Fibroblast of skin of scalp (primary cell): Measurements from ENCODE around the gene PLA2G4D.

Experiments
- DNase-seq: peaks from one replicate; pipeline ENCODE4 v3.0.0-alpha.2; 2013

The PLA2G4D gene

GRCh38 chr15:42050484-42051255 lies 43.7 kb downstream of the PLA2G4D start:
- no peak for DNase-seq

GRCh38 chr15:42048821-42049200 lies 45.6 kb downstream of the PLA2G4D start:
- no peak for DNase-seq

- no peak for DNase-seq
Measured at GRCh38 chr15:42048080-42048820, 46.1 kb downstream of the PLA2G4D start.

- DNase-seq = no peak
Measured at GRCh38 chr15:42046597-42046996, 47.8 kb downstream of the PLA2G4D start.

GRCh38 chr15:42045211-42045615 lies 49.1 kb downstream of the PLA2G4D start:
- no peak for DNase-seq

GRCh38 chr15:42042602-42043400 lies 51.6 kb downstream of the PLA2G4D start:
- DNase-seq = no peak

- no peak for DNase-seq
Measured at GRCh38 chr15:42038401-42038800, 56.0 kb downstream of the PLA2G4D start.

GRCh38 chr15:42037656-42038055 lies 56.7 kb downstream of the PLA2G4D start:
- no peak for DNase-seq

GRCh38 chr15:42036966-42037365 lies 57.4 kb downstream of the PLA2G4D start:
- DNase-seq = no peak

- no peak for DNase-seq
Measured at GRCh38 chr15:42036112-42036905, 58.1 kb downstream of the PLA2G4D start.

GRCh38 chr15:42035435-42035761 lies 59.0 kb downstream of the PLA2G4D start:
- DNase-seq = peak; percentile 12

GRCh38 chr15:42034628-42035434 lies 59.5 kb downstream of the PLA2G4D start:
- no peak for DNase-seq

- no peak for DNase-seq
Measured at GRCh38 chr15:42033214-42033873, 61.0 kb downstream of the PLA2G4D start.

GRCh38 chr15:42032376-42033213 lies 61.8 kb downstream of the PLA2G4D start:
- DNase-seq = no peak

- DNase-seq = no peak
Measured at GRCh38 chr15:42031198-42031915, 63.0 kb downstream of the PLA2G4D start.

- no peak for DNase-seq
Measured at GRCh38 chr15:42027521-42027920, 66.8 kb downstream of the PLA2G4D start.

GRCh38 chr15:42024303-42024702 lies 70.1 kb downstream of the PLA2G4D start:
- DNase-seq = no peak

- no peak for DNase-seq
Measured at GRCh38 chr15:42021593-42021992, 72.8 kb downstream of the PLA2G4D start.

- DNase-seq = no peak
Measured at GRCh38 chr15:42020713-42021273, 73.6 kb downstream of the PLA2G4D start, which contains the start of gene PLA2G4E. PLA2G4E (minus strand) TSS chr15:42021042; CDS start chr15:42021030, 12 bp downstream.
